Measurements from ENCODE around the gene CACNG4. TPM values are rescaled to one million over a fixed set of nuclear protein-coding genes. Genes with fewer than 3 reads are reported as not detected.
"Not testable (repeated sequence)": the region's sequence is repeated elsewhere in the genome, so short reads cannot be mapped to it uniquely, and the experiment has no call there.

The CACNG4 gene
- polyA plus RNA-seq, 1 donor = 6.3 TPM

GRCh38 chr17:66964930-66965800 is 658 bp downstream of the CACNG4 start:
- DNase-seq (ENCODE audit: low read depth) = no peak

DNA sequence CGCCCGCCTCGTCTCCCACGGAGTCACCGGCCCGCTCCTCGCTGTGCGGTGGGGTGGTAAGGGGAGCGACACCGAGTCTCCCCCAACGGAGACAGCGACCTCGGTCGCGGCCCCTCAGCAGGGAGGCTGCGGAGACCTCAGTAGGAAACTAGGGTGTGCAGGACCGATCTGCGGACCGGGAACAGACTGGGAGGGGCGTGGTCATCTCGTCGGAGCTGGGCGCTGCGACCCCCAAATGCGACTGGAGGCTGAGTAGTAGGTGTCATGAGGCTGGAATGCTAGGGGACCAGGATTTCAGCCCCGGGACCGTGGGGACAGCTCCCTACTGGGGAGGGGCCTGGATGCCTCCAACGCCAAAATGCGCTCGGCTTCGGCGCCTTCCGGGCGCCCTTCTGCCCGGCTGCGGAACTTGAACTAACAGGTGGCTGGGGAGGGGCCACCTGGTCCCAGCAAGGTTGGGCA is 1.3 kb downstream of the CACNG4 start:
- no peak for DNase-seq (ENCODE audit: low read depth)

DNA sequence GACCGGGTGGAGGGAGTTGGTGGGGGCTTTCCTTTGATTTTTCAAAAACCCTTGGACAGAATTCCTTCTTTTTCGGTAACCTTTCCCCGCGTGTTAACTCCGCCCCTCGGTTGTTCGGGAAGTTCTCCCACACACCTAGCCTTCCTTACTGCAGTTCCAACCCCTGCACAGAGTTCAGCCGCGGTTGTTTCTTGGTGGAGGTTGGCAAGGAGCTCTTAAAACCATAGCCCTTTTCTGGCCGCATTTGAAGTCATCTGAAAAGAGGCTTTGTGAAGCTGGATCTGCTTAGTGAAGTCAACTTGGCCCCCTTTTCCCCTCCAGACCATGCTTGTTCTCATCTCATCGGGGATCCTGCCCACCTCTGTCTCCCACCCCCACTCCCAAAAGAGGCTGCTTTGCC is 1.8 kb downstream of the CACNG4 start:
- no peak for DNase-seq (ENCODE audit: low read depth)

DNA sequence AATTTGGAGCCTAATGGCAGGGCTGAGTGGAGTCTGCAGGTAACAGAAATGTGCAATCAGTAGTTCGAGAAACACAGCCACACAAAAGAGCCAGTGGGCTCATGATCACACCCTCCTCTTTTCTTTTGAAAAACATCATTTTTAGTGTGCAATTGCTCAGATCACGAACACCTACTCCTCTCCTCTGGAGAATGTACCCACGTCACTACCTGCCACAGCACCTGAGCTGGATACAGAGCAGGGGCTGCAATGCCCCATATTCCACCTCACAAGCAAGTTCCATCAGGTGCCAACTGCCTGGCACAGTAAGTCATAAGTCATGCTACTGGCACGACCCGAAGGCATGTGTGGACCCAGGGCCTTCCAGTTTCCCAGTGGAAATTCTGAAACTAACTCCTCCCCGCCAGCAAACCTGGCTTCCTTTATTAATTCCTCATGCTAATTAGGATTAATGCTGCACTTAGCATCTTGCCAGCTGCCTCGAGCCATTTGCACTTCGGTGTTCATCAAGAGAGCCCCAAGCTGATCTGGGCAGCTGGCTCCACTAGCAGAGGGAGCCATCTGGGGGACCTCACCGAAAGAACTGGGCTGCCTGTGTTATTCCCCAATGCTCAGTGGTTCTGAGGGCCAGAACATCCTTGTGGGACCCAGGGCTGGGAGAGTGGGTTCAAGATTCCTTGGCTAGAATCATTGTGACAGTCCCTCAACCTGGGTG is 2.4 kb downstream of the CACNG4 start:
- DNase-seq (ENCODE audit: low read depth) = no peak

GRCh38 chr17:66967837-66968543 is 3.5 kb downstream of the CACNG4 start:
- no peak for DNase-seq (ENCODE audit: low read depth)

- no peak for DNase-seq (ENCODE audit: low read depth)
Observed at GRCh38 chr17:66968916-66969315, 4.4 kb downstream of the CACNG4 start.

GRCh38 chr17:66970140-66970539 is 5.6 kb downstream of the CACNG4 start:
- DNase-seq (ENCODE audit: low read depth) = no peak

DNA sequence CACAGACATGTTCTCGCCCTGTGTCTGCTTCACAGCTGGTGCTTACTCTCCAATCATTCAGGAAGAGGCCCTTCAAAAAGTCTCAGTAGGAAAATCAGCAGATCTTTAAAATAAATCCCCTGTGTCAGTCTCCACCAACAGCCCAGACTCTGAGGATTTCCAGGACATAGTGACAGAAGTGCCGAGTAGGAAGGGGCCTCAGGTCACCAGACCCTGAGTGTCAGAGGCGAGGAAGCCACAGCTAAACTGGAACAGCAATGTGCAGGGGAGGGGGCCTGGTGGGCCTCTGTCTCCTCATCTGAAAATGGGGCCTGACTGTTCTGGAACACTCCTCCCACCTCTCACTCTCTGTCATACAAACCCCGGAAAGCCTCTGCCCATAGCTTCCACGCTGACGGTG is 6.3 kb downstream of the CACNG4 start:
- no peak for DNase-seq (ENCODE audit: low read depth)

- no peak for DNase-seq (ENCODE audit: low read depth)
Observed at GRCh38 chr17:66971264-66971663, 6.8 kb downstream of the CACNG4 start.

GRCh38 chr17:66971730-66972441 is 7.4 kb downstream of the CACNG4 start:
- no peak for DNase-seq (ENCODE audit: low read depth)

DNA sequence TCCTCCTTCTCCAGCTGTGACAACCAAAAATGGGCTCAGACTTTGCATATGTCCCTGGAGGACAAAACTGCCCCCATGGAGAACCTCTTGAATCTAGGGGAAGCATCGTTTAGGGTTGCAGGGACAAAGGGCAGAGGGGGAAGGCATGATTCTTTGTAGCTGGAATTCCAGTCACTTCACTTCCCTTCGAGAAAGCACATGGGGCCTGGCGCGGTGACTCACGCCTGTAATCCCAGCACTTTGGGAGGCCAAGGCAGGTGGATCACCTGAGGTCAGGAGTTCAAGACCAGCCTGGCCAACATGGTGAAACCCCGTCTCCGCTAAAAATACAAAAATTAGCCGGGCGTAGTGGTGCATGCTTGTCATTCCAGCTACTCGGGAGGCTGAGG is 7.9 kb downstream of the CACNG4 start:
- not testable (repeated sequence) for DNase-seq (ENCODE audit: low read depth)

- DNase-seq (ENCODE audit: low read depth) = no peak
Observed at GRCh38 chr17:66975188-66975587, 10.7 kb downstream of the CACNG4 start.

DNA sequence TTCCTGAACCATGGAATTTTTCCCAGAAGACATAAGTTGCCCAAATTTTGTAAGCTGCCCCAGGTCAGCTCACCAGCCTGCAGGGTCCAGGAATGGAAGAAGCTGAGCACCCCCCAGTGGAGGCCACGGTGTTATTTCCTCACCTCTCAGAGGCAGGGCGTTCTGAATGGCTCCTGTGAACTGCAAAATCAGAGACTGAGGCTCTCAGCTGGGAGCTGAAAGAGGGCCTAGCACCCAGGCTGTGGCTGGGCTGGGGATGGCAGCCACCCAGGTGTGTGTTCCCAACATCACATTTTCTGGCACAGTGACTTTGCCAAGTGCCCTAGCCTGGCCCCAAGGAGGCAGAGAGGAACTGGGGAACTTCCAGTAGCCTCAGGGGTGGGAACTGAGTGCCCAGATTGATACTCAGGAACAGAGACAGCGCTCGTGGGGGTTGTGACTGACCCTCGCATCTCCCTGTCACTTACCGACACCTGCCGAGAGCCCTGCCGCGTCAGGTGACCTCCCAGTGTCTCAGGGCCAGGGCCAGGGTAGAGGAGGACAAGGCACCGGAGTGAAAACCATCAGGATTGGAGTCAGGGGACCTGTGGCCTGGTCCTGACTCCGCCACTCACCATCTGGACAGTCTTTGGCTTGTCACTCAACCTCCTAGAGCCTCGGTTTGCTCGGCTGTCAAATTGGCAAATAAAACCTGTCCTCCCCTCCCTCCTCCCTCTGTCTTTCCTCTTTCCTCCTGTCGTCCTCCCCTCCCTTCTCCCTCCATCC is 11.3 kb downstream of the CACNG4 start:
- DNase-seq (ENCODE audit: low read depth) = no peak

- no peak for DNase-seq (ENCODE audit: low read depth)
Observed at GRCh38 chr17:66976379-66976663, 11.8 kb downstream of the CACNG4 start.

DNA sequence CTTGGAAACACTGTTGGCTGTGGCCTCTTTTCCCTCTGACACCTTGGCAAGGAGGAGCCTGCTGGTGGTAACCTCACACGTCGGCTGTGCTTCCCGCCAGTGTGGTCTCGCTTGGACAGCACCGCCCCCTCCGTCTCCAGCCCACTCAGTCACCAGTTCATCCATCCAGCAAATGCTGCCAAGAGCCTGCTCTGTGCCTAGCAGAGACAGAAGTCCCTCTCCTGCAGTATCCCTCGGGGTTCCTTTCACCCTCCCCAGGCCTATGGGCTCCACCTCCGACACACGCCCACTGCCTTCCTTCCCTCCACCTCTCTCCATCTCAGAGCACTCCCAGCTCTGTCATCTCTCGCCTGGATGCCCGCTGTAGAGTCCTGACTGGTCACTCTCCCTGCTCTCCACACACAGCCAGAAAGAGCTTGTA is 12.3 kb downstream of the CACNG4 start:
- DNase-seq (ENCODE audit: low read depth) = no peak

GRCh38 chr17:66978514-66979061 is 14.1 kb downstream of the CACNG4 start:
- DNase-seq (ENCODE audit: low read depth) = no peak

GRCh38 chr17:66980896-66981295 is 16.4 kb downstream of the CACNG4 start:
- DNase-seq (ENCODE audit: low read depth) = no peak

DNA sequence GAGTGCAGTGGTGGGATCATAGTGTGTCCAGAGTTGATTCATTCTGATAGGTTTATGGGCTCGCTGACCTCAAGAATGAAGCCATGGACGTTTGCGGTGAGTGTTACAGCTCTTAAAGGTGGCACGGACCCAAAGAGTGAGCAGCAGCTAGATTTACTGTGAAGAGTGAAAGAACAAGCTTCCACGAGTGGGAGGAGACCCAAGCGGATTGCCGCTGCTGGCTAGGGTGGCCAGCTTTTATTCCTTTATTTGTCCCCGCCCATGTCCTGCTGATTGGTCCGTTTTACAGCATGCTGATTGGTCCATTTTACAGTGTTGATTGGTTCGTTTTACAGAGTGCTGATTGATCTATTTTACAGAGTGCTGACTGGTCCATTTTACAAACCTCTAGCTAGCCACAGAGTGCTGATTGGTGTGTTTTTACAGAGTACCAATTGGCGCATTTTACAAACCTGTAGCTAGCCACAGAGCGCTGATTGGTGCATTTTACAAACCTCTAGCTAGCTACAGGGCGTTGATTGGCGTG is 17.5 kb downstream of the CACNG4 start:
- no peak for DNase-seq (ENCODE audit: low read depth)

- DNase-seq (ENCODE audit: low read depth) = no peak
Observed at GRCh38 chr17:66983414-66984021, 19.0 kb downstream of the CACNG4 start.

DNA sequence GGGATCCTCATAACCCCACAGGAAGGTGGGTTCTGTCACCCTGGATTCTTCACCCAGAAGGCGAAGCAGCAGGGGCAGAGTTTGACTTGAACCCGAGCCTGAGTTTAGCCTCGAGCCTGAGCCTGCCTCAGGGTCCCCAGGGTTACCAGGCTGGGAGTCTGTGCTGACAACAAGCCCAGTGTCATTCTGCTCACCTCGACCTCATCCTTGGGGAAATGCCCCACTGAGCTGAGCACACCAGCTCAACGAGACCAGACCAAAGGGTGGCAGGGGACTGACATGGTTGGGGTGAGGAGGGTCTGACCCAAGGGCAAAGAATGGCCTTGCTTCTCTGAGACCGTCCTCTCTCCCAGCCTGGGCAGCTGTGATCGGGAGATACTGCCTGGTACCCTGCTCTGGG is 20.2 kb downstream of the CACNG4 start:
- DNase-seq (ENCODE audit: low read depth) = no peak

All from forelimb muscle (tissue), 1 donor.